8988T (cell line): ENCODE measurements around the gene PODXL2.
"Not testable (repeated sequence)": the region's sequence is repeated elsewhere in the genome, so short reads cannot be mapped to it uniquely, and the experiment has no call there.

Experiments used
- DNase-seq: peaks from one replicate; pipeline ENCODE4 v3.0.0; 2011

Gene PODXL2

GRCh38 chr3:127692501-127693335 is 63.7 kb downstream of the PODXL2 start:
- DNase-seq: no peak

GRCh38 chr3:127693336-127693843 is 64.4 kb downstream of the PODXL2 start:
- DNase-seq: no peak

GRCh38 chr3:127694467-127695215 is 65.7 kb downstream of the PODXL2 start:
- peak; percentile 68 for DNase-seq

- DNase-seq: no peak
Measured at GRCh38 chr3:127697551-127698240, 68.7 kb downstream of the PODXL2 start.

GRCh38 chr3:127698286-127698685 is 69.3 kb downstream of the PODXL2 start:
- no peak for DNase-seq

GRCh38 chr3:127698691-127699415 is 69.9 kb downstream of the PODXL2 start:
- DNase-seq: no peak

GRCh38 chr3:127699416-127700300 is 70.7 kb downstream of the PODXL2 start:
- DNase-seq: no peak

GRCh38 chr3:127700406-127700805 is 71.4 kb downstream of the PODXL2 start:
- DNase-seq: no peak

- DNase-seq: no peak
Measured at GRCh38 chr3:127701280-127701911, 72.4 kb downstream of the PODXL2 start.

- no peak for DNase-seq
Measured at GRCh38 chr3:127702151-127702578, 73.2 kb downstream of the PODXL2 start.

GRCh38 chr3:127704840-127705239 is 75.9 kb downstream of the PODXL2 start:
- DNase-seq: not testable (repeated sequence)

GRCh38 chr3:127706312-127706711 is 77.3 kb downstream of the PODXL2 start:
- DNase-seq: no peak

- no peak for DNase-seq
Measured at GRCh38 chr3:127706785-127707351, 77.9 kb downstream of the PODXL2 start.

- DNase-seq: no peak
Measured at GRCh38 chr3:127707851-127708411, 78.9 kb downstream of the PODXL2 start.

- no peak for DNase-seq
Measured at GRCh38 chr3:127708837-127709236, 79.9 kb downstream of the PODXL2 start.

- no peak for DNase-seq
Measured at GRCh38 chr3:127709320-127710060, 80.5 kb downstream of the PODXL2 start.

GRCh38 chr3:127710155-127710941 is 81.4 kb downstream of the PODXL2 start:
- DNase-seq: no peak

- DNase-seq: no peak
Measured at GRCh38 chr3:127711021-127711695, 82.2 kb downstream of the PODXL2 start.
